SK-N-MC (cell line): ENCODE data around the gene PC.
A peak's percentile ranks its signal among the peaks of the same experiment; 100 is the strongest.

ENCODE experiments used
- DNase-seq: peaks from one replicate; pipeline ENCODE4 v3.0.0-alpha.2; 2011; ENCODE audit warnings: low read depth, low spot score
- H3K27ac ChIP-seq: fragments of 200-600 bp; sonication (generic); 2 replicates; pipeline ENCODE4 v1.5.1; 2016; ENCODE audit warnings: mixed run types
- H3K36me3 ChIP-seq: fragments of 200-600 bp; sonication (generic); 2 replicates; pipeline ENCODE4 v1.6.1; 2017; ENCODE audit warnings: antibody characterized with exemption, low read length, mixed read lengths; ENCODE audit not compliant: insufficient read depth
- H3K4me3 ChIP-seq: fragments of 200-600 bp; sonication (generic); 2 replicates; pipeline ENCODE4 v1.5.1; 2016
- H3K9ac ChIP-seq: fragments of 200-600 bp; sonication (generic); 2 replicates; pipeline ENCODE4 v1.8.0; 2017; ENCODE audit warnings: mixed run types, mixed read lengths; ENCODE audit not compliant: insufficient read length
- H3K9me3 ChIP-seq: fragments of 200-600 bp; sonication (generic); 2 replicates; pipeline ENCODE4 v1.6.1; 2017; ENCODE audit warnings: low read depth, mild to moderate bottlenecking, antibody characterized with exemption, low read length, moderate library complexity, mixed read lengths
- EZH2 ChIP-seq: fragments of 200-600 bp; sonication (generic); IDR thresholded peaks from one replicate; pipeline ENCODE4 v1.6.1; 2017; ENCODE audit warnings: antibody characterized with exemption
- FOXP2 ChIP-seq: optimal IDR thresholded peaks from 2 replicates; pipeline ENCODE3; 2011; ENCODE audit warnings: mild to moderate bottlenecking, moderate library complexity; ENCODE audit not compliant: insufficient read depth; ENCODE audit errors: extremely low read length, control extremely low read depth
- POLR2AphosphoS5 ChIP-seq: IDR thresholded peaks from 2 replicates; pipeline ENCODE4 v1.6.1; 2012; ENCODE audit warnings: mild to moderate bottlenecking, low read depth, low read length, borderline replicate concordance

The PC gene

DNA sequence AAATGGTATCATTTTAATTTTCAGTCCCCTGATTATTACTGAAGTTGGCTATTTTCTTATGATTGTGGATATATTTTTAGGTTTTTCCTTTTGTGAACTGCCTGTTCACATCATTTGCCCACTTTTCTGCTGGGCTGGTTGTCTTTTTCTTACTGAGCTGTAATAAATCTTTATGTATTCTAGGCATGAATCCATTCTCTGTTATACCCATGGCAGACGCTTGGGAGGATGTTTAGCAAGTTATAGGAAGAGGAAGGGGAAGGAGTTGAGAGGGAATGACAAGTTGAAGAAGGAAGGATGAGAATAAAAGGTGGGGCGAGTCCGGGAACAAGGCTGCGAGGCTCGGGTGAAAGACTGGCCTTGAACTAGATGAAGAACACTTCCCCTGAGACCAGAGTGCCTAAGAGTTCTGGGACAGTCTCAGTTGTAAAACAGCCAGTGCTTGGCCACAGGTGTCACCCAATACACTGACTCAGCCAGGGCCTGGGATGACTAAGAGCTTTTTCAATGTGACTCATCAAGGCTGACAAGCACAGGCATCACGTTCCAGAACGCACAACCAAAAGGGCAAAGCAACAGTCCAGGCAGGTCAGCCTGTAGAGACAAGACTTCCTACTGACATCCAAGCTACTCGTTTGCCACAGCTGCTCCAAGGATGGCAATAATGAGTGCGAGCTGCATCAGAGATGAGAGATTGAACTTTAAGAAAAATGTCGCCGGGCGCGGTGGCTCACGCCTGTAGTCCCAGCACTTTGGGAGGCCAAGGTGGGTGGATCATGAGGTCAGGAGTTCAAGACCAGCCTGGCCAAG, 66.1 kb downstream of the PC start:
- no peak overlapping the region for H3K27ac ChIP-seq
- DNase-seq, result no peak
- H3K9ac ChIP-seq, result no peak overlapping the region
- no peak for TF ChIP-seq EZH2
- TF ChIP-seq POLR2AphosphoS5, result no peak
- TF ChIP-seq FOXP2, result no peak
- no peak overlapping the region for H3K4me3 ChIP-seq
- no peaks in the 10 kb centered on the region for H3K9me3 ChIP-seq
- H3K36me3 ChIP-seq, result no peaks in the 10 kb centered on the region

DNA sequence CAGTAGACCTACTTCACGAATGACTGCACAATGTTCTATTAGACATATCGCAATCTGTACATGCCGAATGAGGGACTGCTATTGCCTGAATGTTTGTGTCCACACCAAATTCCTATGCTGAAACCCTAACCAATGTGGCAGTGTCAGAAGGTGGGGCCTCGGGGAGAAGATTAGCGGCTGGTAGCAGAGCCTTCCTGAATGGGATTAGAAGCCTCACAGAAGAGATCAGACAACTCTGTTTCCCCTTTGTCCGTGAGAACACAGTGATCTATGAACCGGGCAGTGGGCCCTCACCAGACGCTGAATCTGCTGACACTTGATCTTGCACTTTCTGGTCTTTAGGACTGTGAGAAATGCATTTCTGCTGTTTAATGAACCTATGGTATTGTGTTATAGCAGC, 68.2 kb downstream of the PC start:
- H3K27ac ChIP-seq, result no peak overlapping the region
- no peak overlapping the region for H3K9ac ChIP-seq
- TF ChIP-seq EZH2 (no peak), POLR2AphosphoS5 (no peak), FOXP2 (no peak)
- H3K36me3 ChIP-seq, result no peaks in the 10 kb centered on the region
- H3K9me3 ChIP-seq, result no peaks in the 10 kb centered on the region
- H3K4me3 ChIP-seq, result no peak overlapping the region
- DNase-seq, result no peak

DNA sequence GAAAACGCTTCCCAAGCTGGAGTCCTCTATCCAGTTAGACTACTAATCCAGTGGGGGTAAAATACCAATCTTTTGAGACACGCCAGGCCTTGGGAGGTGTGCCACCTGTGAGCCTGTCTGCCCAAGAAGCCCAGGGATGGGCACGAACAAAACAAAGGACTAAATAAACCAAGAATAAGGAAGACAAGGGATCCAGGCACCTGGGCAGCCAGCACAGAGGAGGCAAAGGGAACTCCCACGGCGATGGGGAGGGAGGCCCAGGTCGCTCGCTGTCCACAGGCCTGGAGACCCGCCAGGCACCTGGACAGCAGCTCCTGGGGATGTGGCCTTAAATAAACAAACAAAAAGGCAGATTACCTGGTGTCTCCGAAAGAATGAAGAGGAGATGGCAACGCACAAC, 69.9 kb downstream of the PC start:
- Histone ChIP-seq H3K9ac (no peak overlapping the region), H3K36me3 (no peaks in the 10 kb centered on the region), H3K27ac (no peak overlapping the region), H3K9me3 (no peaks in the 10 kb centered on the region), H3K4me3 (no peak overlapping the region)
- no peak for DNase-seq
- TF ChIP-seq FOXP2, result no peak
- no peak for TF ChIP-seq EZH2
- TF ChIP-seq POLR2AphosphoS5, result no peak

DNA sequence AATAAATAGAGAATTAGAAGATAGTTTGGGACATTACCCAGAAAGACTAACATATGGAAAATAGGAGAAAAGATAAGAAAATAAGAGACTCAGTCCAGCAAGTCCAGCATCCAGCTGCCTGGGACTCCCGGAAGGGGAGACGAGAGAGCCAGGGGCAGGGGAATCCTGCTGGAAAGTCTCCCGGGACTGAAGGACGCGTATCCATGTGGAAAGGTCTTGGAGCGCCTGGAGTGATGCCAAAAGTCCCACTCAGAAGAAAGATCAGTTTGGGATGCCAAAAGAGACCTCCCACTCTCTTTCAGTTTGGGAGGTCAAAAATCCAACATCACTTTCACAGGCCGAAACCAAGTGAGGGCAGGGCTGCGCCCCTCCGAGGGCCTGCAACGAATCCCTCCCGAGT, 70.7 kb downstream of the PC start:
- DNase-seq, result no peak
- Histone ChIP-seq H3K4me3 (no peak overlapping the region), H3K9ac (no peak overlapping the region), H3K9me3 (no peaks in the 10 kb centered on the region), H3K27ac (peak overlapping the region; percentile 70), H3K36me3 (no peaks in the 10 kb centered on the region)
- TF ChIP-seq FOXP2 (no peak), POLR2AphosphoS5 (no peak), EZH2 (no peak)

DNA sequence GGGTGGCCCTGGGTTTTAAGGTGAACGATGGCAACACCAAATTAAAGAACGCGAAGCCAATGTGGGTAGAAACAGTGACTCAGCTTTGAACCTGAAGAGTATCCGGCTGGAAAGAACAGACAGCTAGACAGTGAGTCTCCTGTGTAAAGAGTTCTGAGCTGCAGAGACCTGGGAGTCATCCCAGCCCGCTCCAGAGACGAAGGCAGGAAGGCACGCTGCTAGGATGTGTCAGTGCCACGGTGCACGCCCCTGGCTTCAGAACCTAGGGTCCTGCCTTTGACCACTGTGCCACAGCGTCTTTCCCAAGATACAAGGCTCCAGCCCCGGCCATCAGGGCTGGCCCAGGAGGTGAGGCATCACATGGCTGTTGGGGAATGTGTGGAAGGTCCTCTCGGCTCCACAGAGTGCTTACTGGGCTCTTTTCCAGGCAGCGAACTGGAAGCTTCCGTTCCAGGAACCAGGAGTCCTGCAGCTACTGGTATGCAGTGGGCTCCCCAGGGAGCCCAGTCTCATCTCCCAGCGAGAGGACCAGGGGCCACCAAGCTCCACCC, 71.4 kb downstream of the PC start:
- TF ChIP-seq EZH2 (no peak), FOXP2 (no peak), POLR2AphosphoS5 (no peak)
- H3K9me3 ChIP-seq, result no peaks in the 10 kb centered on the region
- H3K27ac ChIP-seq, result peak overlapping the region; percentile 70
- no peak overlapping the region for H3K9ac ChIP-seq
- peak overlapping the region; percentile 17; the same call in 1 of the 2 replicates for H3K4me3 ChIP-seq
- no peak for DNase-seq
- no peaks in the 10 kb centered on the region for H3K36me3 ChIP-seq

GRCh38 chr11:66885950-66886440, 72.2 kb downstream of the PC start:
- TF ChIP-seq POLR2AphosphoS5 (no peak), EZH2 (no peak), FOXP2 (no peak)
- no peak overlapping the region for H3K4me3 ChIP-seq
- H3K27ac ChIP-seq, result no peak overlapping the region
- no peak overlapping the region for H3K9ac ChIP-seq
- no peaks in the 10 kb centered on the region for H3K36me3 ChIP-seq
- no peak for DNase-seq
- H3K9me3 ChIP-seq, result no peaks in the 10 kb centered on the region

DNA sequence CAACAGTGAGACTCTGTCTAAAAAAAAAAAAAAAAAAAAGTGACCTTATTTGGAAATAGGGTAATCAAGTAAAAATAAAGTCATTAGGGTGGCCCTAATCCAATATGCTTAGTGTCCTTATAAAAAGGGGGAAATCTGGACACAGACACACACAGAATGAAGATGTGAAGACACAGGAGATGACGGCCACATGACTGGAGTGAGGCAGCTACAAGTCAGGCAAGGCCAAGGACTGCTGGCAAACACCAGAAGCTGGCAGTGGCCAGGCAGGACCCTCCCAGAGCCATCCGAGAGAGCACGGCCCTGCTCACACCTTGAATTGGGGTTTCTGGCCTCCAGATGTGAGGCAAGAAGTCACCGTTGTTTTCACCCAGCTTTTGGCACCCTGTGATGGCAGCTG, 72.7 kb downstream of the PC start:
- H3K9ac ChIP-seq, result no peak overlapping the region
- no peaks in the 10 kb centered on the region for H3K36me3 ChIP-seq
- no peak for DNase-seq
- no peak overlapping the region for H3K4me3 ChIP-seq
- H3K27ac ChIP-seq, result no peak overlapping the region
- no peaks in the 10 kb centered on the region for H3K9me3 ChIP-seq
- TF ChIP-seq FOXP2 (no peak), EZH2 (no peak), POLR2AphosphoS5 (no peak)

GRCh38 chr11:66884443-66884842, 73.7 kb downstream of the PC start:
- H3K27ac ChIP-seq, result no peak overlapping the region
- no peak overlapping the region for H3K9ac ChIP-seq
- TF ChIP-seq POLR2AphosphoS5, result no peak
- no peak for TF ChIP-seq EZH2
- TF ChIP-seq FOXP2, result no peak

More at GRCh38 chr11:66884443-66884842, 73.7 kb downstream of the PC start:
- Histone ChIP-seq H3K4me3 (no peak overlapping the region), H3K9me3 (no peaks in the 10 kb centered on the region), H3K36me3 (no peaks in the 10 kb centered on the region)
- DNase-seq, result no peak
